Duodenal mucosa (tissue), 2 donors: ENCODE results near the gene ZBED4.

Experiments
- H3K27ac ChIP-seq: one replicate; pipeline ENCODE4 v1.7.0; 2013; ENCODE audit warnings: low read depth, low read length
- H3K27me3 ChIP-seq, 2 donors: one replicate each; pipeline ENCODE4 v1.7.0; 2013; ENCODE audit warnings: low read length in 2 of 2, control low read depth in 1 of 2; ENCODE audit not compliant: insufficient read depth in 2 of 2, control insufficient read depth in 1 of 2
- H3K36me3 ChIP-seq, 2 donors: one replicate each; pipeline ENCODE4 v1.7.0; 2013; ENCODE audit warnings: low read length in 2 of 2, control low read depth in 1 of 2; ENCODE audit not compliant: insufficient read depth in 2 of 2, control insufficient read depth in 1 of 2
- H3K4me1 ChIP-seq, 2 donors: one replicate each; pipeline ENCODE4 v1.7.0; 2013; ENCODE audit warnings: low read length in 2 of 2, control low read depth in 1 of 2; ENCODE audit not compliant: insufficient read depth in 2 of 2, control insufficient read depth in 1 of 2
- H3K4me3 ChIP-seq, 2 donors: one replicate each; pipeline ENCODE4 v1.7.0; 2013; ENCODE audit warnings: low read length in 2 of 2, low read depth in 1 of 2
- H3K9ac ChIP-seq, 2 donors: one replicate each; pipeline ENCODE4 v1.7.0; 2013; ENCODE audit warnings: low read length in 2 of 2, low read depth in 1 of 2
- H3K9me3 ChIP-seq, 2 donors: one replicate each; pipeline ENCODE4 v1.7.0; 2013; ENCODE audit warnings: low read length in 2 of 2, control low read depth in 1 of 2; ENCODE audit not compliant: control insufficient read depth in 1 of 2

ZBED4 gene, protein sequence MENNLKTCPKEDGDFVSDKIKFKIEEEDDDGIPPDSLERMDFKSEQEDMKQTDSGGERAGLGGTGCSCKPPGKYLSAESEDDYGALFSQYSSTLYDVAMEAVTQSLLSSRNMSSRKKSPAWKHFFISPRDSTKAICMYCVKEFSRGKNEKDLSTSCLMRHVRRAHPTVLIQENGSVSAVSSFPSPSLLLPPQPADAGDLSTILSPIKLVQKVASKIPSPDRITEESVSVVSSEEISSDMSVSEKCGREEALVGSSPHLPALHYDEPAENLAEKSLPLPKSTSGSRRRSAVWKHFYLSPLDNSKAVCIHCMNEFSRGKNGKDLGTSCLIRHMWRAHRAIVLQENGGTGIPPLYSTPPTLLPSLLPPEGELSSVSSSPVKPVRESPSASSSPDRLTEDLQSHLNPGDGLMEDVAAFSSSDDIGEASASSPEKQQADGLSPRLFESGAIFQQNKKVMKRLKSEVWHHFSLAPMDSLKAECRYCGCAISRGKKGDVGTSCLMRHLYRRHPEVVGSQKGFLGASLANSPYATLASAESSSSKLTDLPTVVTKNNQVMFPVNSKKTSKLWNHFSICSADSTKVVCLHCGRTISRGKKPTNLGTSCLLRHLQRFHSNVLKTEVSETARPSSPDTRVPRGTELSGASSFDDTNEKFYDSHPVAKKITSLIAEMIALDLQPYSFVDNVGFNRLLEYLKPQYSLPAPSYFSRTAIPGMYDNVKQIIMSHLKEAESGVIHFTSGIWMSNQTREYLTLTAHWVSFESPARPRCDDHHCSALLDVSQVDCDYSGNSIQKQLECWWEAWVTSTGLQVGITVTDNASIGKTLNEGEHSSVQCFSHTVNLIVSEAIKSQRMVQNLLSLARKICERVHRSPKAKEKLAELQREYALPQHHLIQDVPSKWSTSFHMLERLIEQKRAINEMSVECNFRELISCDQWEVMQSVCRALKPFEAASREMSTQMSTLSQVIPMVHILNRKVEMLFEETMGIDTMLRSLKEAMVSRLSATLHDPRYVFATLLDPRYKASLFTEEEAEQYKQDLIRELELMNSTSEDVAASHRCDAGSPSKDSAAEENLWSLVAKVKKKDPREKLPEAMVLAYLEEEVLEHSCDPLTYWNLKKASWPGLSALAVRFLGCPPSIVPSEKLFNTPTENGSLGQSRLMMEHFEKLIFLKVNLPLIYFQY

DNA sequence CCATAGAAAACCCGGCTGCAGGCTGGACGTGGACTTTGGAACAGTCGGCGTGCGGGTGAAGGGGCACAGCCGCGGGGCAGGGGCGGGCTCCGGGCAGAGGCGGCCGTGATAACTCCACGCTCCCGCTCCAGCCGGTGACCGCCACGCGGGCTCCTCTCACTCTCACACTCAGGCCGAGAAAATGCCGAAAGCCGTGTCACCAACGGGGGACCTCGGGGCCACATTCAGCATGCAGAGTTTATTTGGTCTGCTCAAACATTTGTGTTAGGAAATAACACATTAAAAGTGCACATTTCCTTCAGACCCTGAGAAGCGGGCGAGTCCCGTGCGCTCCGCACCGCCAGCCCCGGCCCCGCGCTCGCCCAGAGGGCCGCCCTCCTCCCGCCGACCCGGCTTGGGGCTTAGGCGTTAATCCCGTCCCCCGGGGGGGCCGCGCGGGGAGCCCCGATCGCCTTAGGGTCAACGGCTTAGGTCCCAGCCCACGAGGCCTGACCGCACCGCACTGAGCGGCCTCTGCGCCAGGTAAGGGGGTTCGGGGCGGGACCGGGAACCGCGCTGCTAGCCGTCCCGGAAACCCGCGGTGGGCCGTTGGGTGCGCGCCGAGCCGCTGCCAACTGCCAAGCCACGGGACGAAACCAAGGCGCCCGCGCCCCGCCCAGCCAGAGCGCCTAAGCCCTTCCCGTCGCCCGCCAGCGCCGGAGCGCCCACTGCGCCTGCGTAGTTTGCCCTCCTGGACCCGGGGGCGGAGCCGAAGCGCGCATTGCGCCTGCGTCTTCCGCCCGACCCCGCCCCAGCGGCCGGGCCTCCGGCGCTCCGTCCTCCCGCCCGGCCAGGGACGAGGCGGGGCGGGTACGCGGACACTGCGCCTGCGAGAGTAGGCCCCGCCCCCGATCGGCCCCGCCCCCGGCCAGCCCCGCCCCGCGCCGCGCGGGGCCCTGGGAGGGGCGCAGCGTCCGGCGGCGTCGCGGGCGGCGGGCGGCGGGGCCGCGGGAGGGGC is at the start of gene ZBED4:
TSS of gene ZBED4 (plus strand) at position 947 of the 997 bp plus-strand sequence. CDS start 29,819 bp downstream, outside the sequence.
- Histone ChIP-seq H3K9ac (peak within 1 kb of the TSS; percentile 76 to 86), H3K4me3 (peak within 1 kb of the TSS; percentile 78 to 80), H3K9me3 (no peaks in the 10 kb centered on the region), H3K27me3 (peaks cover 2 to 6% of the 10 kb centered on the region in 2 donors), H3K36me3 (no peaks in the 10 kb centered on the region), H3K4me1 (peaks cover 20 to 23% of the 10 kb centered on the region in 2 donors), H3K27ac (peak within 1 kb of the TSS; percentile 93)

DNA sequence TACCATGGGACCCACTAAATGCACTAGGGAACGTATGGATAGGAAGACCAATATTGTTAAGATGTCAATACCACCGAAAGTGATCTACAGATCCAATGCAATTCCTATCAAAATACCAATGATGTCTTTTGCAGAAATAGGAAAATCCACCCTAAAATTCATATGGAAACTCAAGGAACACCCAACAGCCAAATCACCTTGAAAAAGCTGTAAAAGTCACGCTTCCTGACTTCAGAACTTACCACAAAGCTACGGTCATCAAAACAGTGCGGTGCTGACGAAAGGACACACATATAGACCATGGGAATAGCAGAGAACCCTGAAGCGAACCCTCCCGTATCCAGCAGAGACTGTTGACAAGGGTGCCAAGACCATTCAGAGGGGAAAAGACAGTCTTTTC is 46.5 kb upstream of the ZBED4 start:
- Histone ChIP-seq H3K9me3 (no peaks in the 10 kb centered on the region), H3K27ac (no peak overlapping the region)

DNA sequence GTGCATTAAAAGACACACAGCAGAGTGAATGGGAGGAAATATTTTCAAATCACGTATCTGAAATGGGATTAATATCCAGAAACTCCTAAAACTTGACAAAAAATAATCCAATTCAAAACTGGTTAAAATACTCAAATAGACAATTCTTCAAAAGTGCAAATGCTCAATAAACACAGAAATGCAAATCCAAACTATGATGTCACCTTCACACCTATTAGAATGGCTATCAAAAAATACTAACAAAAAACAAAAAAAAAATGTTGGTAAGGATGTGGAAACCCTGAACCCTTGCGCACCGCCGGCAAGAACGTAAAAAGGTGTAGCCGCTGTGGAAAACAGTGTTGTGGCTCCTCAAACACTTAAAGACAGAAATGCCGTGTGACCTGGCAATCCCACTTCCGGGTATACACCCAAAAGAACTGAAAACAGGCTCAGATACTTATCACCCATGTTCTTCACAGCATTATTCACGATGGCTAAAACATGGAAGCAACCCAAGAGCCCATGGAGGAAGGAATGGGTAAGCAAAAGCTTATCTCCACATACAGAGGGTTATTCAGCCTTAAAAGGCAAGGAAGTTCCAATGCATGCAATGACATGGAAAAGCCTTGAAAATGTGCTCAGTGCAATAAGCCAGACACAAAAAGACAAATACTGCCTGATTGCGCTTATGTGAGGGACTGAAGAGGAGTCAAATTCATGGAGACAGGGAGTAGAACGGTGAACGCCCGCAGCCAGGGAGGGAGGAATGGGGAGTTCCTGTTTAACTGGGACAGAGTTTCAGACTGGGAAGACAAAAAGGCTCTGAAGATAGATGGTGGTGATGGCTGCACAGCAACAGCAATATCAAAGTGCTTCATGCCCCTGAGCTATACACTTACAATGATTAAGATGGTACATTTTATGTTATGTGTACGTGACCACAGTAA is 45.6 kb upstream of the ZBED4 start:
- peaks cover 9 to 25% of the 10 kb centered on the region in 2 donors for H3K4me1 ChIP-seq
- no peaks in the 10 kb centered on the region for H3K27me3 ChIP-seq
- H3K4me3 ChIP-seq, result no peak overlapping the region
- no peaks in the 10 kb centered on the region for H3K9me3 ChIP-seq
- peaks cover 8 to 33% of the 10 kb centered on the region in 2 donors for H3K36me3 ChIP-seq
- H3K9ac ChIP-seq, result no peak overlapping the region
- peak overlapping the region; percentile 11 for H3K27ac ChIP-seq

More for the DNA sequence above, 46.5 kb upstream of the ZBED4 start:
- Histone ChIP-seq H3K36me3 (peaks cover 11 to 32% of the 10 kb centered on the region in 2 donors), H3K9ac (no peak overlapping the region), H3K4me3 (no peak overlapping the region), H3K4me1 (peaks cover 5 to 23% of the 10 kb centered on the region in 2 donors), H3K27me3 (no peaks in the 10 kb centered on the region)

DNA sequence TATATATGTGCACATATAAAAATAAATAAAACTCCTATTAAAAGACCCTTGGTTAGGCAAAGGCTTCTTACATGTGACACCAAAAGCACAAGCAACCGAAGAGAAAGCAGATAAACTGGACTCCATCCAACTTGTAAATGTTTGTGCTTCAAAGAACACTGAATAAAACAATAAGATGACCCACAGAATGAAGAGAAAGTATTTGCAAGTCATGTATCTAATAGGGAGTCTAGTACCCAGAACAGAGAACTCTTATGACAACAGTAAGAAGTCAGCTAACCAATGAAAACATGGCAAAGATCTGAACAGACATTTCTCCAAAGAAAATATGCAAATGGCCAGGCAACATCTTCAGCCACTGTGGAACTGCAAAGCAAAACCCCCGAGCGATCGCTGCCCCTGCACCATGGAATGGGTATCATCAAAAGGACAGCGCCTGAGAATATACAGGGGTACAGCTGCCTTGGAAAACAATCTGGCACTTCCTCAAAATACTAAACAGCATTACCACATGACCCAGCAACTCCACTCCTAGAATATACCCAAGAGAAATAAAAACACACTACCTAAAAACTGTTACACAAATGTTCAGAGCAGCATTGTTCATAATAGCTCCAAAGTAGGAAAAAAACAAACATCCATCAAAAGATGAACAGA is 43.2 kb upstream of the ZBED4 start:
- peaks cover 0 to 28% of the 10 kb centered on the region in 2 donors for H3K36me3 ChIP-seq
- H3K27me3 ChIP-seq, result no peaks in the 10 kb centered on the region
- H3K9me3 ChIP-seq, result no peaks in the 10 kb centered on the region
- no peak overlapping the region for H3K4me3 ChIP-seq
- no peak overlapping the region for H3K9ac ChIP-seq
- H3K27ac ChIP-seq, result no peak overlapping the region
- peaks cover 9 to 25% of the 10 kb centered on the region in 2 donors for H3K4me1 ChIP-seq

DNA sequence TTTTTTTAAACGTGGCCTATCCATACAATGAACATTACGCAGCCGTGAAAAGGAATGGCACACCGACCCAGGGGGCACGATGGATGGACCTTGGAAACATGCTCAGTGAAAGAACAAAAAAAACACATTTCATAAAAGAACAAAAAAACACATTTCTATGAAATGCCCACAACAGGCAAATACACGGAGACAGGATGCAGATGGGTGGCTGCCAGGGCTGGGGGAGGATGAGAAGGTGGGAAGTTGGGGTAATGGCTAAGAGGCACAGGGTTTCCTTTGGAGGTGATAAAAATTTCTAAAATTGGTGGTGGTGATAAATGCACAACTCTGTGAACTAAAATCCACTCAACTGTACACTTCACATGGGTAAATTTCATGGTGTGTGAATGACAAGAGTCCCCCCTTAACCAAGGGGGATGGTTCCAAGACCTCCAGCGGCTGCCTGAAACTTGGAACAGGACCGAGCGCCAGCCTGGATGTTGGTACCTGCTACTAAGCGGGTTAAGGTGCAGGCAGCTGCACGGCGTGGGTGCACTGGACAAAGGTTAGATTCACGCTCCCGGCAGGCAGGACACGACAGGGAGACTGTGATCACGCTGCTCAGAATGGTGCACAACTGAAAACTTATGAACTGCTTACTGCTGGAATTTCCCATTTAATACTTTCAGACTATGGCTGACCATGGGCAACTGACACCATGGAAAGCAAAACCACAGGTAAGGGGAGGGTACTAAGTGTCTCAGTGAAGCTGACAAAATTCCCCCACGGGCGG is 42.4 kb upstream of the ZBED4 start:
- Histone ChIP-seq H3K9ac (no peak overlapping the region), H3K27ac (no peak overlapping the region), H3K4me1 (peaks cover 9 to 25% of the 10 kb centered on the region in 2 donors), H3K4me3 (no peak overlapping the region), H3K36me3 (peaks cover 0 to 32% of the 10 kb centered on the region in 2 donors), H3K9me3 (no peaks in the 10 kb centered on the region), H3K27me3 (no peaks in the 10 kb centered on the region)

DNA sequence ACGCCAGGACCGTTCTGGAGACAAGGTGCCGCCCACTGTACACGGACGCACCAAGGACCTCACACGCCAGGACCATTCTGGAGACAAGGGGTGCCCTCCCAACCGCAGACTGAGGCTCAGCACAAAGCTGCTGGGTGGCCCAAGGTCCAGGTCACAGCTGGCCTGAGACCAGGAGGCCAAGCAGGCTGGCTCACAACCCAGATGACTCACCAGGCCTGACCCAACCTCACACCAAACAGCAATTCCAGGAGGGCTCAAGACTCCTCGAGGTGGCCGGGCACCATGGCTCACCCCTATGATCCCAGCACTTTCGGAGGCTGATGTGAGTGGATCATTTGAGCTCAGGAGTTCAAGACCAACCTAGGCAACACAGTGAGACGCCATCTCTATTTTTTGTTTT is 40.8 kb upstream of the ZBED4 start:
- Histone ChIP-seq H3K36me3 (peaks cover 10 to 45% of the 10 kb centered on the region in 2 donors), H3K27me3 (no peaks in the 10 kb centered on the region), H3K9me3 (no peaks in the 10 kb centered on the region), H3K9ac (no peak overlapping the region), H3K4me3 (no peak overlapping the region), H3K27ac (no peak overlapping the region), H3K4me1 (peaks cover 13 to 25% of the 10 kb centered on the region in 2 donors)

DNA sequence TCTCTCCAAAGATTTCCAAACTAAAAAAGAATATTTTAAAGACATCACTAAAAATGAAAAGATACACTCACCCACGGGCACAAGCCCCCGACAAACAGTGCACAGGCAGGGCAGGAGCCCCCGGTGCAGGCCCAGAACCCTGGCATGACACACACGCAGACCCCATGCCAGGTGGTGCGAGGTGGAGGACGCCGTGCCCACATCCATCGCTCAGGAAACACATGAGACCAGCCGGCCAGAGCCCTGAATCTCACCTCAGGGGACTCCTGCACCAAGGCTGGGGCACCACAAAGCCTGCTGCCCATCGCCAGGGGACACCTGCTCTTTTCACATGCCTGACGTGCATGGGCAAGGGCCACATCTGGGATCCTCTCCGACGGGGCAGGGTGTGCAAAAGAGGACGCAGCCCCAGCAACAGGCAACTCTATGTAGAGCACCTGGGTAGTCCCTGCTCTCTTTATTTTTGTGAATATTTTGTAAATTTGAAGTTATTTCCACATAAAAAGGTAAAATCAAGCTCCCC is 39.4 kb upstream of the ZBED4 start:
- Histone ChIP-seq H3K27me3 (no peaks in the 10 kb centered on the region), H3K4me1 (peaks cover 13 to 21% of the 10 kb centered on the region in 2 donors), H3K9me3 (no peaks in the 10 kb centered on the region), H3K4me3 (no peak overlapping the region), H3K36me3 (peaks cover 16 to 52% of the 10 kb centered on the region in 2 donors), H3K9ac (no peak overlapping the region), H3K27ac (no peak overlapping the region)
